HG02678 (cell line): Measurements from ENCODE around the gene GTF2F2.
A peak's percentile ranks its signal among the peaks of the same experiment; 100 is the strongest.

Experiments used
- ATAC-seq: cut with Tn5 transposase; IDR thresholded peaks from one replicate; pipeline ENCODE4 v1.9.1; 2021; ENCODE audit warnings: mild to moderate bottlenecking, moderate library complexity; ENCODE audit not compliant: unreplicated experiment

The GTF2F2 gene

GRCh38 chr13:45299194-45299593, 178.9 kb downstream of the GTF2F2 start:
- ATAC-seq, result no peak

- no peak for ATAC-seq
Observed at GRCh38 chr13:45300190-45300985, 180.1 kb downstream of the GTF2F2 start.

- no peak for ATAC-seq
Observed at GRCh38 chr13:45301263-45301662, 181.0 kb downstream of the GTF2F2 start.

GRCh38 chr13:45302507-45302906, 182.2 kb downstream of the GTF2F2 start:
- no peak for ATAC-seq

DNA sequence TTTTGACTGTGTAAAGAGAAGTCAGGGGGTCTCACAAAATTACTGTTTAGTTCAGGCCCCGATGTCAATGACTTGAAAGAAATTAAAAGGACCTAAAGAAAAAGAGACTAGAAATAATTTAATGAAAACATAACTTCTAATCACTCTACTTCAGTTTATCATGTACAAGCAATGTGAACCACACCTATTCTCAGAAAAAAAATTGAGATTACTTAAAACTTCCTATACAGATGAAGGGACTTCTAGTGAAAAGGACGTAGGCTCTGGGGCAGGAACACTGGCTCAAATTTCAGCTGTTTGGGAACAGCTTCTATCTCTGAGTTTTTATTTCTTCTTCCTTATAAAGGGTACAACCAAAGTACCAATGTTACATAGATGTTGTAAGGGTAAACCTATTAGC, 182.7 kb downstream of the GTF2F2 start:
- no peak for ATAC-seq

DNA sequence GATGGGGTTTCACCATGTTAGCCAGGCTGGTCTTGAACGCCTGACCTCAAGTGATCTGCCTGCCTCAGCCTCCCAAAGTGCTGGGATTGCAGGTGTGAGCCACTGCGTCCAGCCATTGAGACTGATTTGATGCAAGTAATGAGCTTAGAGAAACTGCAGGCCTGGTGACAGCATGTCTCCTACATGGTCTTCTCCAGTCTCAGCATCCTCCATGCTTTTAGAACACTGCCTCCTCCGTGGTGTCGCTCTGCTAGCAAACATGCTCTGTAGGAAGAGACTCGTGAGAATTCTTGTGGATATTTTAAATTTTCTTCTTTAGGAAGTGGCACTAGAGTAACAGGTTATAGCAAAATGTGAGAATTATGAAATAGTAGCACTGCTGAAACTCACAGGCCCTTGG, 183.6 kb downstream of the GTF2F2 start:
- ATAC-seq, result no peak

DNA sequence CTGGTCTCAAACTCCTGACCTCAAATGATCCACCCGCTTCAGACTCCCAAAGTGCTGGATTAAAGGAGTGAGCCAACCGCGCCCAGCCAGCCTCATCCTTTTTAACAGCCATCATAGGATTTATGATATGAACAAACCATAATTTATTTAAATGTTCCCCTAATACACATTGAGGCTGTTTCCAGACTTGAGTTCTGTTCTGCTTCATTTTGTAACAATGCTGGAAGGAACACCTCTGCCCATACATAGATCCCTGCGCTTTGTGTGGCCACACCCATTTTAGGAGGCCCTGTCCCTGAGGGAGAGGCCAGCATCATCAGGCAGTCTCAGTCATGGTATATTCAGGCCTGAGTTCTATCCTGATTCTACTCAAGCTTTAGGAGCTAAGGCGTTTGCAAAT, 184.8 kb downstream of the GTF2F2 start:
- ATAC-seq, result no peak

DNA sequence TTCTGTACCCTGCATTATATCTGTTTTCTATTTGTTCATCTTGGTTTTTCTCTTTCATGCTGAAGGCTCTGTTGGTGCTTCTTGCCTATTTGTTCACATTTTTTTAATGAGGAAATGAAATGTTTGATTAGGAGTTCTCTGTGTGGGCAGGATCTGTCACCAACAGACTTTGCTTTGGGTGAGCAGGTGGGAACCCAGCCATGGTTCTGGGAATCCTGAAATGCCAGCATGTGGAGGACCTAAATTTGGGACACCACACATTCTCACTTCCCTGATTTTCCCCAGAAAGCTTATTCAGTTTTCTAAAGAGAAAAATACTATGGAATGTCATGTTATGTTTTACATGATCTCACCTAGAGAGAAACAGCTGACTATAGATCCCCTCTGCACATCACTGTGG, 186.7 kb downstream of the GTF2F2 start:
- no peak for ATAC-seq

DNA sequence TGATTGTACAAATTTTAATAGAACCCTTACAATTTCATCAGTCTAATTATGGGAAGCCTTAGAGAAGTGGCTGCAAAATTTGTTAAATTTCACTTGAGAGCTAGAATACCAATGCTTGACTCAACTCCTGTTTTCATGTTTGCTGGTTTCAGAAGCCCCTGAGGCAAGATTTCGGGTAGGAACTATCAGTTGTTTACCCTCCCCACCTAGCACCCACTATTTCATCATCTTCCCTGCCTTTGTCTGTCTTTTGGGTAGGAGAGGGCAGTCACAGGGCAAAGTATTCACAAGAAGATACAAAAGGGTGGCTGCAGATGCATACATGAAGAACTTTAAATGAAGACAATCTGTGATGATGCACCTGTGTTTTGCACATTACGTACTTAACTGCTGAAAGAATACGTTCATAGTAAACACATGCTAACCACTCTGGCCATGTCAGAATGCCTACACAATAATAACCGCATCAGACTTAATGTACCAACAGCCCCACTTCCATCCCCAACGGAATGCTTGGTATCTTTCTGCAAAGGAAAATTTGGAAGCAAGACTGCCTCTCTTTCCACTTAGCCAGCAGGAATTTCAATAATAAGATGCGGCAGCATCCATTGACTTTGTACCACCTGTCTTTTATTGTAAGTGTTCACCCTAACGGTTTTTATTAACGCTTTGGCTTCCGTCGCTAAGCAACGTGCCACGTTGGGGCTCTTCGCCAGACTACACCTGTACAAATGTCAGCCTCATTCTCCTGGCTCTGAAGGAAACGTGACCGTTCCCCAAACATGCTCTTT, 190.2 kb downstream of the GTF2F2 start:
- peak; percentile 11 for ATAC-seq

GRCh38 chr13:45314822-45315221, 194.5 kb downstream of the GTF2F2 start:
- no peak for ATAC-seq

DNA sequence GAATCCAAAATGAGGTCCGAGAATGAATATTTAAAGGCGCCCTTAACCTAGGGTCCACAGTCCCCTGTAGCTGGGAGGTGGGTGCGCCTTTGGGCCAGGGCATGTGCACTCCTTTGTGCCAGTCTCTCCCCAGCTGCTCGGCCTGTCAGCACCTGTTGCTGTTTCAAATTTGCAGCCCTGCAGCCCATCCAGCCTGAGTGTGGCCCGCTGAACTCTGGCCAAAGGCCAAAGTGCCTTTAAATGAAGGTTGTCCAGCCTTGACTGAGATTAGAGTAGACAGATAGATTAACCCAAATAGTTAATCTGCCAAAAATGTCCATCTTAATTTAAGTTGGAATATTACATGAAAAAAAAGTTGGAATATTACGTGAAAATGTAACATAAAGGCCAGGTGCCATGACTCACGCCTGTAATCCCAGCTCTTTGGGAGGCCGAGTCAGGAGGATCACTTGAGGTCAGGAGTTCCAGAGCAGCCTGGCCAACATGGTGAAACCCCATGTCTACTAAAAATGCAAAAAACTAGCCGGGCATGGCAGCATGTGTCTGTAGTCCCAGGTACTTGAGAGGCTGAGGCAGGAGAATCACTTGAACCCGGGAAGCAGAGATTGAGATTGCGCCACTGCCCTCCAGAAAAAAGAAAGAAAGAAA, 195.3 kb downstream of the GTF2F2 start:
- no peak for ATAC-seq

DNA sequence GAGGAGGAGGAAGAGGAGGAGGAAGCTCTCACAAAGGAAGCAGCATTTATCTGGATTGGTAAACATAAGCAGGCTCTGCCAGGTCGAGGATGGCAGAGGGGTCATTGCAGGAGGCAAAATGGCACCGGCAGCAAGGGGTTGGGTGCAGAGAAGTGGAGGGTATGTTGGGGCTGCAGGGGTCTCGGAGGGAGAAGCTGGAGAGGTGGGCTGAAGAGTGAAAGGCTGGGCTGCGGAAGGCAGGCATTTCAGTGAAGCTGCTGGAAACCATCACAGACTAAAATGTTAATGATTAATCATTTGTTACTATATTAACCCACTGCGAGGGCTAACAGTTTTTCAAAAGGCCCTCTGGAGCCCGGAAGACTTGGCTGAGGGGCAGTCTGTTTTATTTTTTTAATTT, 196.0 kb downstream of the GTF2F2 start:
- ATAC-seq, result peak; percentile 43

DNA sequence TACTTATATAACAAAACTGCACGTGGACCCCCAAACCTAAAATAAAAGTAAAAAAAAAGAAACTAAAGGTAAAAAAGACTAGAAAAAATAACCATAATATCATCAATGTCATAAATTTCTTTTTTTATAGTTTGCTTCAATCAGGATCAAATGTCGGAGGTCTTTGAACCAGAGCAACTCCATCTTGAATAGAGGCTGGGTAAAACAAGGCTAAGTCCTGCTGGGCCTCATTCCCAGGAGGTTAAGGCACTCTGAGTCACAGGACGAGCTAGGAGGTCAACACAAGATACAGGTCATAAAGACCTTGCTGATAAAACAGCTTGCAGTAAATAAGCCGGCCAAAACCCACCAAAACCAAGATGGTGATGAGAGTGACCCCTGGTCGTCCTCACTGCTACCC, 196.7 kb downstream of the GTF2F2 start:
- ATAC-seq, result no peak

DNA sequence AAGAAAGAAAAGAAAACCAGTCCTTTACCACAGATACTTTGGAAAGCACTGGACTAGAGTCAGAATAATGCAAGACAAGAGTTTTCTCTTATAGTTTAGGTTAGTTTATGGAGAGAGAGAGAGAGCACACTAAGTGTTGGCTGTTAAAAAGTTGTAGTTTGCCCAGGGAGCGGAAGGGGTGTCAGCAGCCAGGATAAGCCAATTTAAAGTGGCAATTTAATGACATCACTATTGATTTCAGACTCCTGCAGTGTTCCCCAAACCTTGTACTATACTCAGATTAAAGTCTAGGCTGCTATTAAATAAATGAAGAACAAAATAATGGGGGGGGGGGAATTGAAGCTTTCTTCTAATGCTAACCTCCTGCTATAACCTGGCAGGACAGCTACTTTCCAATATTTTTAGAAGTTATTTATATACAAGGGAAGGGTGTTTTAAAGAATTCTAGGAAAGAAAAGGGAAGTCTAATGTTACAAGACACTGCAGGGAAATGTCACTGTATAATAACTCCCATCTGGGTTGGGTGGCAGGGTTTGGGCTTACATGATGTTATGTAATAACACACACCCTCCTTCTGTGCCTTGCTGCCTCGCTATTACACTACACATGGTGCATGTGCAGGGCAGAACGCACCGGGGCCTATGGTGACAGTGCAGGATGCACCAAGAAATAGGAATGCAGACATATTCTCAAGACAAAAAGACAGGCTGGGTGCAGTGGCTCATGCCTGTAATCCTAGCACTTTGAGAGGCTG, 200.7 kb downstream of the GTF2F2 start:
- no peak for ATAC-seq

DNA sequence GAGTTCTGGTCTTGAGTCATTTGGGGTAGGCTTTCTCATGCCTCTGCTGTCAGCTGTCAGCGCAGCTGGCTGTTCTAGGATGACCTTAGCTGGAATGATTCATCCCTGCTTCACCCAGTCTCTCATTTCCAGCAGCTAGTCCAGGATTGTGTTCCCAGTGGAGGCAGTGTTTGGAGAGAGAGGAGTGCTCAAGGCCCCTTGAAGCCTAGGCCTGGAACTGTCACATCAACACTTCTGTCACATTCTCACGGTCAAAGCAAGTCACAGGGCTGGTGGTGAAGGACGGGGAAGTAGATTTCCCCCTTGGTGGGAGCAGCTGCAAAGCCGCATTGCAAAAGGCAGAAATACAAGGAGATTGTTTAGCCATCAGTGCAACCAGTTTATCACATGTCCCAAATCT, 205.5 kb downstream of the GTF2F2 start:
- no peak for ATAC-seq

DNA sequence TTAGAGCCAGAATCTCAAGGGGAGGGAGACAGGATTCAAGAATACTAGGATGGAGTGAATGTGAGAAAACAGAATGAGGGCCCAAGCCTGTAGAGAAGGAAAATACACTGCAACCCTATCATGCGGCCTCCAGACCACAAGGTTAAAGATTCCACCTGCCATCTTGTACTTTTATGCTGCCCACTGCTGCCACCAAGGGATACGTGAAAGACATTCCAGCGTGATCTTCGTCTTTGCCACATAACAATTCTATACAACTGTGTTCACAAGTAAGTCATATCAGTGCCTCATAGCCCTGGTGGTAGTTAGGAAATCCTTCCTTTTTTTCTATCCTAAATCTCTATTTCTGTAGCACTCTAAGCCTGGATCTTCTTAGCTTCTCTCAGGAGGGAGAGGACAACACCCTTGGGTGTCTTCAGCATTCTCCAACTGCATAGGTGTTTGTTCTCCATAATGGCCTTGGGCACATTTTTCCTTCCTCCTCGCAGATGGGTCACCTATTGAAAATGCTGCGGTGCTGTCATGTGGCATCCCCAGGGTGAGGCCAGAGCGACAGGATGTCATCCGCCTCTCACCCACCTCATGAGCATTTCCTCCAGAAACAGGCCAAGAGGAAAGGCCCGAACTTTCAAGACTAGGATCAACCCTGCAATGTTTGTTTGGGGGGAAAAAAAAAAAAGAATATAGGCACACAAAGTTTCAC, 207.1 kb downstream of the GTF2F2 start:
- ATAC-seq, result no peak

DNA sequence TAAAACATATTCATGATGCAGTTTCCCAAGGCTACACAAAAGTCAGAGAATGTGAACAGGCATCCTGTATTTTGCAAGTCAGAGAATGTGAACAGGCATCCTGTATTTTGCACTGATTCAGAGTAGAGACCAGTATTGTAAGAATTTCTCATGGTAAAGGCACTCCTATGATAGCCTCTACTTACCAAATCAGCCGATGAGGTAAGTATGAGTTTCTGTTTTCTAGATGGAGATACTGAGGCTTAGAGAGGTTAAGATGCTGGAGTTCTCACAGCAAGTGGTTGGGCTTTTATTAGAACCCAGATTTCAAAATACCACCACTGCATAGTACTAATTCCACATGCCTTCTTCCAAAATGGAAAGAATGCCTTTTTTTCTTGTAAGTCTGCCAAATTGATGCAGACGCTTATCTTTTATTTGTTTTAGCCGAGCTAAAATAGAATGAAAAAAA, 208.4 kb downstream of the GTF2F2 start:
- no peak for ATAC-seq

DNA sequence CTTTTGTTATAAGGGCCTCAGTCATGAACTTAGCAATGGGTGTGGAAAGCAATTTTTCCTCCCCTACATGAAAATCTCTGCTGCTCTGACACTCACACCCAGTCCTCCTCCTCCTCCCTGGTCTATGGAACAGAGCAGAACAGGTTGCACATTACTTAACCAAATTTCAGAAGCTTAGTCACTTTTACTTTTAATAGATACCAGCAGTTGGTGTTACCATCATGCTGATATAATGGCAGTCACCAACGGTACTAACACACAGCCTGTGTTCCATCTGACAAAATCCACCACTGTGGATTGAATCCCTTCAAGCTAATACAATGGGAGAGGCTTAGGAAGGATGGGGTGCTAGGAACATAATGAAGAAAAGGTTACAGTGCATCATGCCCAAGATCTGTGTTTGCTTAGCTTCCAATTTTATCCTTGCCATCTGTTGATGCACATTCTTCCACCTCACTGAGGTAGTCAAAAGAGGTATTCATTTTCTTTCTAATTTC, 210.9 kb downstream of the GTF2F2 start:
- no peak for ATAC-seq

GRCh38 chr13:45331692-45332035, 211.4 kb downstream of the GTF2F2 start:
- no peak for ATAC-seq
